ENCODE data around the gene SPEF2. TPM values are rescaled to one million over a fixed set of nuclear protein-coding genes. Genes with fewer than 3 reads are reported as not detected.

The SPEF2 gene
- total RNA-seq, 1 experiment from 2014 or later = 0.87 TPM

DNA sequence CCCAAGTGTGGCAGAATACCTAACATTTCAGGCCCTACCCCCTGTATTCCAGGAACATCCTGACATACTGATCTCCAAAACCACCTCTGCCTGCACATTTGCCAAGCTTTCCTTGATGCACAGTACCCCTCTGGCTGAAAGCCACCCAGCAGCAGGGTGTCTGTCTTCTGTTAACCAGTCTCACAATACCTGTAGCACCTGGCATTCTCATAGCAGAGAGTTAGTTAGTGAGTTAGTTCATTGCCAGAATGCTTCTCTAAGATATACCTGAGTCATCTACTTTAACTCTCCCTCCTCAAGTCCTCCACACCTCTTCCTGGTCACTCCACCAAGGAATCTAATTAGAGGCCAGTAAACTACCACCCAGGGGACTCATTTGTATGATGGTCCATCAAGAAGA is 192.9 kb downstream of the SPEF2 start:
- no peaks in the 10 kb centered on the region; the same call in 1 of the 2 replicates for H3K27me3 ChIP-seq (ENCODE audit: control insufficient read depth, insufficient read depth, low read length)
- intact Hi-C loops (cut with micrococcal nuclease; ENCODE audit: unreplicated experiment) = no loop called here
- no peak overlapping the region for H3K27ac ChIP-seq (ENCODE audit: low read length)
- no peak for ATAC-seq
- no peak overlapping the region for H3K4me3 ChIP-seq (ENCODE audit: low read depth in 2 of 2, low read length in 2 of 2)
- POLR2A ChIA-PET = no interaction called here
- no peaks in the 10 kb centered on the region for H3K9me3 ChIP-seq (ENCODE audit: control insufficient read depth, insufficient read depth, low read depth, low read length)
- no peak for TF ChIP-seq POLR2AphosphoS5 (IDR thresholded peaks at IDR 0.05; ENCODE audit: low read depth, low read length)
- no peak for TF ChIP-seq SIN3A (IDR thresholded peaks at IDR 0.05; ENCODE audit: borderline replicate concordance, insufficient read depth, low read depth, low read length)
- TF ChIP-seq TCF7L2 (IDR thresholded peaks at IDR 0.05; ENCODE audit: low read depth, low read length) = no peak
- no peak for TF ChIP-seq REST (IDR thresholded peaks at IDR 0.05; ENCODE audit: insufficient read depth in 1 of 2, low read depth in 2 of 2, low read length in 1 of 2)
- TF ChIP-seq CTCF (IDR thresholded peaks at IDR 0.05) = no peak
- H3K4me1 ChIP-seq (ENCODE audit: control insufficient read depth, insufficient read depth, low read length) = no peaks in the 10 kb centered on the region
- no peak for DNase-seq (ENCODE audit: low read depth, low spot score)
- BruUV-seq (replicated peaks) = no TSS peak
- in situ Hi-C loops (cut with HindIII; ENCODE audit: low pct_unique_long_range_greater_than_20kb, low sequenced_read_pairs) = no loop called here
- CTCF ChIA-PET = no interaction called here
- H3K36me3 ChIP-seq (ENCODE audit: control insufficient read depth, insufficient read depth, low read length) = no peaks in the 10 kb centered on the region

DNA sequence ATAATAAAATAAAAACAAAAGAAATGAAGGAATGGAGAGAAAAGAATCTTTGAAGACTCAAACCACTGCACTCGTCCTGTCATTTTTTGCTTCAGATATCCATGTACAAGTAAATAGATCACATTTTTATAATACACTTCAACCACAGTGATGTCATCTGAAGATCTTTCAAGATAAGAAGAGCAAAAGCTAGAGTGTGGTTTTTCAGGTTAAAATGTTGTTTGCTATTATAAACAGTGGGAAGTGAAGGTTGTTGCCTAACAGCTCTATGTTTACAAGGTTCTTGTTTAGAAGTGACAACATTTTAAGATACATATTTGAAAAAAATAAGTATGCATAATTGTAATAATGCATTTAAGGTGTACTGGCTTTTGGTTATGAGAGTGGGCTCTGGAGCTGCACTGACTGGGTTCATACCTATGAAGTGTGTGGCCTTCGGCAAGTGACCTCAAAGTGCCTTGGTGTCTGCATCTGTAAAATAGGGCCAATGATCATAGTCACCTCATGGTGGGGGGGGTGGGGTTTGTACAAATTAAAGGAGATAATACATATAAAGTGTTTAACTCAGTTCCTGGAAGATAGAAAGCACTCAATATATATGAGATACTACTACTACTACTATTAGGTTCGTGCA is 193.6 kb downstream of the SPEF2 start:
- TF ChIP-seq TCF7L2 (IDR thresholded peaks at IDR 0.05; ENCODE audit: low read depth, low read length) (no peak), POLR2AphosphoS5 (IDR thresholded peaks at IDR 0.05; ENCODE audit: low read depth, low read length) (no peak), SIN3A (IDR thresholded peaks at IDR 0.05; ENCODE audit: borderline replicate concordance, insufficient read depth, low read depth, low read length) (no peak), REST (IDR thresholded peaks at IDR 0.05; ENCODE audit: insufficient read depth in 1 of 2, low read depth in 2 of 2, low read length in 1 of 2) (no peak), CTCF (IDR thresholded peaks at IDR 0.05) (no peak)
- CTCF ChIA-PET = no interaction called here
- no peaks in the 10 kb centered on the region; the same call in 1 of the 2 replicates for H3K27me3 ChIP-seq (ENCODE audit: control insufficient read depth, insufficient read depth, low read length)
- POLR2A ChIA-PET = no interaction called here
- no peaks in the 10 kb centered on the region for H3K4me1 ChIP-seq (ENCODE audit: control insufficient read depth, insufficient read depth, low read length)
- H3K4me3 ChIP-seq (ENCODE audit: low read depth in 2 of 2, low read length in 2 of 2) = no peak overlapping the region
- no peak for ATAC-seq
- no peak overlapping the region for H3K27ac ChIP-seq (ENCODE audit: low read length)
- intact Hi-C loops (cut with micrococcal nuclease; ENCODE audit: unreplicated experiment) = no loop called here
- DNase-seq (ENCODE audit: low read depth, low spot score) = no peak
- H3K36me3 ChIP-seq (ENCODE audit: control insufficient read depth, insufficient read depth, low read length) = no peaks in the 10 kb centered on the region
- no peaks in the 10 kb centered on the region for H3K9me3 ChIP-seq (ENCODE audit: control insufficient read depth, insufficient read depth, low read depth, low read length)
- in situ Hi-C loops (cut with HindIII; ENCODE audit: low pct_unique_long_range_greater_than_20kb, low sequenced_read_pairs) = no loop called here
- no TSS peak for BruUV-seq (replicated peaks)
